Naive B cell (primary cell): Measurements from ENCODE around the gene DNAJC7. TPM values are rescaled to one million over a fixed set of nuclear protein-coding genes. Genes with fewer than 3 reads are reported as not detected.

Source experiments
- ATAC-seq, 2 donors: fragments of 150-1000 bp; cut with Tn5 transposase; 2 replicates each; pipeline ENCODE4 v1.10.0; 2021; ENCODE audit warnings: low read depth in 2 of 2, mild to moderate bottlenecking in 2 of 2, moderate library complexity in 2 of 2
- DNase-seq: peaks from one replicate; pipeline ENCODE4 v3.0.0; 2022
- H3K27ac Mint-ChIP-seq, 6 donors: one replicate each; pipeline ENCODE4 v1.8.0; 2020 to 2022; ENCODE audit warnings: mild to moderate bottlenecking in 6 of 6, mixed read lengths in 6 of 6, moderate library complexity in 5 of 6, inconsistent platforms in 2 of 6
- H3K27me3 Mint-ChIP-seq, 3 donors: one replicate each; pipeline ENCODE4 v1.8.0; 2021 to 2022; ENCODE audit warnings: mixed read lengths in 3 of 3, mild to moderate bottlenecking in 1 of 3
- H3K36me3 Mint-ChIP-seq, 2 donors: one replicate each; pipeline ENCODE4 v1.8.0; 2020 to 2022; ENCODE audit warnings: mixed read lengths in 2 of 2, inconsistent platforms in 1 of 2, mild to moderate bottlenecking in 1 of 2
- H3K4me1 Mint-ChIP-seq, 3 donors: one replicate each; pipeline ENCODE4 v1.8.0; 2020 to 2022; ENCODE audit warnings: mixed read lengths in 3 of 3, inconsistent platforms in 1 of 3, mild to moderate bottlenecking in 1 of 3, moderate library complexity in 1 of 3
- H3K4me3 Mint-ChIP-seq, 8 donors: one replicate each; pipeline ENCODE4 v1.8.0; 2020 to 2022; ENCODE audit warnings: mild to moderate bottlenecking in 8 of 8, mixed read lengths in 8 of 8, moderate library complexity in 8 of 8, inconsistent platforms in 2 of 8
- H3K9me3 Mint-ChIP-seq, 7 donors: one replicate each; pipeline ENCODE4 v1.8.0; 2020 to 2022; ENCODE audit warnings: mixed read lengths in 7 of 7, mild to moderate bottlenecking in 5 of 7, inconsistent platforms in 2 of 7, moderate library complexity in 1 of 7
- polyA plus RNA-seq, 6 donors: library from polyadenylated mRNA; unstranded; fragments of 300-500 nt; fragmentation: Illumina TruSeq; gene quantifications; one replicate each; pipeline ENCODE4 v1.2.3, GENCODE V29; 2021; ENCODE audit warnings: low read depth in 6 of 6

Gene DNAJC7
- polyA plus RNA-seq, 6 donors from 2014 or later, result 33.4 to 98.0 (median 77.4) TPM

DNA sequence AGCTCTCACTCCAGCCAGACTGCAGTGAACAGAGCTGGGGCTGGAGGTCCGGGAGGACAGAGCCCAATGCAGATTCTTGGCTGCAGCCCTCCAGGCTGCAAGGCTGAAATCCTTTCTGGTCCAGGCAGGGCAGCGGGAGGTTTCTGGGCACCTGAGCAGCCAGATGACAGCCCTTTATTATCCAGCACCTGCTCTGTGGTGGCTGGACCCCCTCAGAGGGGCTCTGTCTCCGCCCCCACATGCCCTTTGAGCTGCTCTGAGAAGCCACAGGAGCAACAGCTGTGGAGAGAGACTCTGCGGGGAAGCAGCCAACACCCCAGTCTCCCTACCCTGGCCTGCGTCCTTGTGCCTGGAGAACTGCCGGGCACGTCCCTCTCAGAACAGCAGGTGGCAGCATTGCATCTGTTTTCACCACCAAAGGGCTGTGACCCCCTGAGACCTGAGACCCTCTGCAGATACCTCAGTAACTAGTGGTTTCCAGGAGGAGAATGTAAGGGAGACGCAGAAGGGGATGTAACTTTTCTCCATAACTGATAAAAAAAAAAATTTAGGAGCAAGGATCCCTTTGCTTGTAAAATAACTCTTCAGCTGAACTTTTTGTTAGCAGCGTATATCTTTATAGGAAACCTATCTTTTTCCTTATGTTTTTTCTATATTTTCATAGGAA is 54.3 kb downstream of the DNAJC7 start:
- Mint-ChIP-seq H3K36me3 (no peaks in the 10 kb centered on the region), H3K27ac (no peak overlapping the region), H3K9me3 (no peaks in the 10 kb centered on the region), H3K4me1 (peaks cover 16 to 26% (median 22%) of the 10 kb centered on the region in 3 donors), H3K4me3 (peak overlapping the region in 3 of 8 donors; percentile 13 to 82 (median 61)), H3K27me3 (no peaks in the 10 kb centered on the region)
- ATAC-seq (peak; percentile 31 to 33), DNase-seq (peak; percentile 70)

DNA sequence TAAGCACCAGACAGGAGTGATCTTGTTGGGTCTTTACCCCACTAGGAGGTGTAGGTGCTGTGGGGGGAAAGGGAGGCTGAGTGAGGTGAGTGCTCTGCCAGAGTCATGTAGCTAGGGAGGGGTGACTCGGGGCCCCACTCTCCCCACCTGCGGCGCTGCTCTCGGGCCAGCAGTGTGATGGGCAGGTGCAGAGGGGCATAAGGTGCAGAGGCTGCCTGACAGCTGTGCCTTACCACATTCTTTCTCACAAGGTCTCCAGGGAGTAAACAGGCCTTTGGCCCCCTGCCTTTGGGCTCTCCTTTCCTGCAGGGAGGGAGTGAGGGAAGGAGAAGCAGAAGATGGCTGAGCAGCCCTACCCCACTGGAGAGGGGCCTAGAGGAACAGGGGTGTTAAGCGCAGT is 55.1 kb downstream of the DNAJC7 start:
- ATAC-seq (no peak), DNase-seq (no peak)
- no peaks in the 10 kb centered on the region for H3K36me3 Mint-ChIP-seq
- H3K27ac Mint-ChIP-seq, result peak overlapping the region in 1 of 6 donors; percentile 25
- H3K4me3 Mint-ChIP-seq, result no peak overlapping the region
- H3K27me3 Mint-ChIP-seq, result no peaks in the 10 kb centered on the region
- peaks cover 14 to 19% (median 15%) of the 10 kb centered on the region in 3 donors for H3K4me1 Mint-ChIP-seq
- H3K9me3 Mint-ChIP-seq, result no peaks in the 10 kb centered on the region

DNA sequence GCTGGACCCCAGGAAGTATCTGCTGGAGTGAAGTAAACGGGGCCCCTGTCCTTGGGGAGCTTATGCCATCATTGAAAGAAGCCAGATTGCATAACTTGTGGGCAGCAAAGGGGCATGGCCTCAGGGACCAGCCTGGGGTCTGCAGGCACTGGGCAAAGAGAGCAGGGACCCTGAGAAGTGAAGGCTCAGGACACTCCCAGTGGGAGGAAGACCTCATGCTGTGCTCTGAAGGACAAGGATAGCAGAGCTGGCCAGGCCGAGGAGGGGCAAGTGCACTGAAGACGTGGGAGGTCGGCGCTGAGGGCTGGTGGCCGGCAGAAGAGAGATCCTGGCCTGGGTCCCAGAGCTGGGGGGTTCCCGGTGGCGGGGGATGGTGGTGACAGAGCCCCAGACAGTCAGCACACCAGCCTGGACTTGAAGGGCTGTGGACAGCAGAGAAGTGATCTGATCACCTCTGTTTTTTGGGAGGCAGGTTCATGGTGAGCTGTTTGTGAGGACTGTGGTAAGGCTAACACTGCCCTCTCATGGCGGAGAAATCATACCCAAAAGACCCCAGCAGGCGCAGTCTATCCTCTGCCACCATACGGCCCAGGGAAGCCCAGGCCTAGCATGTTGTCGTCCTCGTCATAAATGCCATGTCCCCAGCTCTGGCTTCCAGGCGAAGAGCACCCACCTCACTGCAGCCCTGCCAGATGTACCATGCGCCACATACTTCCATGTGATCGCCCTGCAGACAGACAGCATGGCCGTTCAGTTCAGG is 57.7 kb downstream of the DNAJC7 start:
- no peaks in the 10 kb centered on the region for H3K9me3 Mint-ChIP-seq
- H3K36me3 Mint-ChIP-seq, result no peaks in the 10 kb centered on the region
- no peak for ATAC-seq
- H3K4me3 Mint-ChIP-seq, result peak overlapping the region in 1 of 8 donors; percentile 10
- no peaks in the 10 kb centered on the region for H3K27me3 Mint-ChIP-seq
- no peak for DNase-seq
- H3K27ac Mint-ChIP-seq, result peak overlapping the region in 2 of 6 donors; percentile 74 to 83
- peaks cover 0 to 5% (median 3%) of the 10 kb centered on the region in 3 donors for H3K4me1 Mint-ChIP-seq

DNA sequence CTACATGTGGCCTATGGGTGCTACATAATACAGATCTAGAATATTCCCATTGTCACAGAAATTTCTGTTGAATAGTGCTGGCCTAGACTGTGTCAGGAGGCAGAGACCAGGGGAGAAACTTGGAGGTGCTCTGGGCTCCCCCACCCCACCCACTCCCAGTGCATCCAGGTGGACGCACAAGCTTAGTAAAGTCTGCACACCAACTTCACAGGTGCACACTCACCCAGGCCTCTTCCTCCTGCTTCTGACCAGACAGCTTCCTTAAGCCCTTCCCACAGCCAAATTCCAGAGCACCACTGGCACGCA is 58.3 kb downstream of the DNAJC7 start:
- Mint-ChIP-seq H3K4me1 (peaks cover 0 to 5% (median 3%) of the 10 kb centered on the region in 3 donors), H3K27me3 (no peaks in the 10 kb centered on the region), H3K27ac (no peak overlapping the region), H3K9me3 (no peaks in the 10 kb centered on the region), H3K4me3 (no peak overlapping the region), H3K36me3 (no peaks in the 10 kb centered on the region)
- DNase-seq (no peak), ATAC-seq (no peak)

DNA sequence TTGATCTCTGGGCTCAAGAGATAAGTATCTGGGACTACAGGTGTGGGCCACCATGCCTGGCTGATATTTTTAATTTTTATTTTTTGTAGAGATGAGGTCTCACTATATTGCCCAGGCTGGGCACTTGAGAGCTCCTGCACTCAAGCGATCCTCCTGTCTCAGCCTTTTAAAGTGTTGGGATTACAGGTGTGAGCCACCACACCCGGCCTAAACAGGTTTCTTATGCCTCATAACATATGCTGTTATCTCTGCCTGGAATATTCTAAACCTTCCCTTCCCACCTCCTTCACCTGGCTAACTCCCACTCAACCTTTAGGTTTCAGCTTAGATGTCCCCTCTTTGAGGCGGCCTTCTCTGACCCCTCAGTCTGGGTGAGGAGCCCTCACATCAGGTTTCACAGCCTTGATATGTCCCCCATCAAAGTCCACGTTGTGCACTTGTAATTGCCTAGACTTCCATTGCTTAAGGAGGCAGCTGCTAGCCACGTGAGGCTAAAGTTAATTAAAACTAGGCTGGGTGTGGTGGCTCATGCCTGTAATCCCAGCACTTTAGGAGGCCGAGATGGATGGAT is 59.3 kb downstream of the DNAJC7 start:
- Mint-ChIP-seq H3K27ac (no peak overlapping the region), H3K36me3 (no peaks in the 10 kb centered on the region), H3K4me3 (no peak overlapping the region), H3K9me3 (no peaks in the 10 kb centered on the region), H3K27me3 (no peaks in the 10 kb centered on the region), H3K4me1 (peaks cover 0 to 4% (median 2%) of the 10 kb centered on the region in 3 donors)
- ATAC-seq (no peak), DNase-seq (no peak)

DNA sequence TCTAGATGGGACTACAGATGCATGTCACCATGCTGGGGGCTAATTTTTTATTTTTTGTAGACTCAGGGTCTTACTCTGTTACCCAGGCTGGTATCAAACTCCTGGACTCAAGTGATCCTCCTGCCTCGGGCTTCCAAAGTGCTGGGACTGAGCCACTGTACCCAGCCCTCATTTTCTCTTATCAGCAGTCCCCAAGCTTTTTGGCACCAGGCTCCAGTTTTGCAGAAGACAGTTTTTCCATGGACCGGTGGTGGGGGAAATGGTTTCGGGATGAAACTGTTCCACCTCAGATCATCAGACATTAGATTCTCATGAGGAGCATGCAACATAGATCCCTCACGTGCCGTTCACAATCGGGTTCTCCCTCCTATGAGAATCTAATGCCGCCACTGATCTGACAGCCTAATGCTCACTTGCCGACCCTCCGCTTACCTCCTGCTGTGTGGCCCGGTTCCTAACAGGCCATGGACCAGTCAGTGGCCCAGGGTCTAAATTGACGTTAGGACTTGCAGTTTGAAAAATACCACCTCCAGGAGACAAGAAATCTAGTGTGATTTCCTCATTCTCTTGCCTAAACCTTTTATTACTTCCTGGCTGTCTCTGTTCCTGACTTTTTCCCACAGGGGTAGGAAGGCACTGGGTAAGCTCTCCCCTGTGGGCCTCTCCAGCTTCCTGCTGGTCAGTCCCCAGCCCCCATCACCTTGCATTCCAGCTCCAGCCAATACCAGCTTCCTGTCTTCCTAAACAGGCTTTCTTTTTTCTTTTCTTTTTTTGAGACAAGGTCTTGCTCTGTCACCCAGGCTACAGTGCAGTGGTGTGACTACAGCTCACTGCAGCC is 60.0 kb downstream of the DNAJC7 start:
- ATAC-seq (no peak), DNase-seq (no peak)
- peak overlapping the region in 1 of 6 donors; percentile 30 for H3K27ac Mint-ChIP-seq
- no peaks in the 10 kb centered on the region for H3K36me3 Mint-ChIP-seq
- no peaks in the 10 kb centered on the region for H3K27me3 Mint-ChIP-seq
- no peaks in the 10 kb centered on the region for H3K4me1 Mint-ChIP-seq
- no peaks in the 10 kb centered on the region for H3K9me3 Mint-ChIP-seq
- no peak overlapping the region for H3K4me3 Mint-ChIP-seq

DNA sequence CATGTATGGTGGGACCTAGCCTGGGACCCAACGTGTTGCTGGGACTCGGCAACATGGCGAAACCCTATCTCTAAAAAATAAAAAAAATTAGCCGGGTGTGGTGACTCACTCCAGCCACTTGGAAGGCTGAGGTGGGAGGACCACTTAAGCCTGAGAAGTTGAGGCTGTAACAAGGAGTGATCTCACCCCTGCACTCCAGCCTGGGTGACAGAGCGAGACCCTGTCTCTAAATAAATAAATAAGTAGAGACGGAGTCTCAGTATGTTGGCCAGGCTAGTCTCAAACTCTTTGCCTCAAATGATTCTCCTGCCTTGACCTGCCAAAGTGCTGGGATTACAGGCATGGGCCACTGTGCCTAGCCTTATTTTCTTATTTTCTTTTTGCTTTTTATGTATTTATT is 60.7 kb downstream of the DNAJC7 start:
- Mint-ChIP-seq H3K36me3 (no peaks in the 10 kb centered on the region), H3K9me3 (no peaks in the 10 kb centered on the region), H3K4me3 (no peak overlapping the region), H3K4me1 (no peaks in the 10 kb centered on the region), H3K27ac (no peak overlapping the region), H3K27me3 (no peaks in the 10 kb centered on the region)
- DNase-seq (no peak), ATAC-seq (no peak)

DNA sequence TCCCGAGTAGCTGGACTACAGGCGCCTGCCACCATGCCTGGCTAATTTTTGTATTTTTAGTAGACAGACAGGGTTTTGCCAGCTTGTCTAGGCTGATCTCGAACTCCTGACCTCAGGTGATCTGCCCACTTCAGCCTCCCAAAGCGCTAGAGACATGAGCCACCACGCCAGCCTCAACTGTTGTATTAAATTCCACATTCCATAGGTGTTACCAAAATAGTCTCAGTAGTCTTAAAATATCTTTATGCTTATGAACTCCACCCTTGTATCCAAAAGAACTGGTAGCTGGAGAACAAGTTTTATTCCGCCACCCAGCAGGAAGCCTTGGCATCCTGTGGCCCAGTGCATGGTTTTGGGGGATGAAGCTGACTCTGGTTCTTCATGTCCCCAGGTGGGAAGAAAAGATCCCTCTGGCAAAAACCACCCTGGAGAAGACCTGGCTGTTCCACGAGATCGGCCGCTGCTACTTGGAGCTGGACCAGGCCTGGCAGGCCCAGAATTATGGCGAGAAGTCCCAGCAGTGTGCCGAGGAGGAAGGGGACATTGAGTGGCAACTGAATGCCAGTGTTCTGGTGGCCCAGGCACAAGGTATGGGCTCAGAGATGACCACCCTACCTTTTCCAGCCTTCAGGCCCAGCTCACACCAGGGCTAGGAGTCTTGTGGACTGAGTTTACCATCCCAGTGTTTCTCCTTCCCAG is 68.3 kb downstream of the DNAJC7 start:
- H3K27ac Mint-ChIP-seq, result no peak overlapping the region
- no peaks in the 10 kb centered on the region for H3K4me1 Mint-ChIP-seq
- ATAC-seq, result no peak
- no peak overlapping the region for H3K4me3 Mint-ChIP-seq
- no peaks in the 10 kb centered on the region for H3K27me3 Mint-ChIP-seq
- no peaks in the 10 kb centered on the region for H3K36me3 Mint-ChIP-seq
- H3K9me3 Mint-ChIP-seq, result no peaks in the 10 kb centered on the region
- DNase-seq, result no peak

DNA sequence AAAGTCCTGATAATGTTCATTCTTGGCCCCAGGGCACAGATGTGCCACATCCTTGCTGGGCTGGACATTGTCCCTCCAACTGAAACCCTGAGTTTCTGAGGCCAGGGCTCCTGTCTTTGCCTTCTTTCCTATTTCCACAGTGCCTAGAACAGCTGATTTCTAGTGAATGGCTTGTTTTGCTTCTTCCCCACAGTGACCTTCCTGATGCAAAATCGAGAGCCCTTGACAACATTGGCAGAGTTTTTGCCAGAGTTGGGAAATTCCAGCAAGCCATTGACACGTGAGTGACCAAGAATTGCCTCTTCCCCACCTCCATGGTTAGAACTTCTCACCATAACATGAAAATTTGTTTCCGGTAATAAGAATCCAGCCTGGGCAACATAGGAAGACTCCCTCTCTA is 72.3 kb downstream of the DNAJC7 start:
- DNase-seq (no peak), ATAC-seq (no peak)
- Mint-ChIP-seq H3K4me3 (no peak overlapping the region), H3K27me3 (peaks cover 0 to 12% (median 9%) of the 10 kb centered on the region in 3 donors), H3K27ac (peak overlapping the region in 1 of 6 donors; percentile 76), H3K4me1 (no peaks in the 10 kb centered on the region), H3K9me3 (no peaks in the 10 kb centered on the region), H3K36me3 (no peaks in the 10 kb centered on the region)

DNA sequence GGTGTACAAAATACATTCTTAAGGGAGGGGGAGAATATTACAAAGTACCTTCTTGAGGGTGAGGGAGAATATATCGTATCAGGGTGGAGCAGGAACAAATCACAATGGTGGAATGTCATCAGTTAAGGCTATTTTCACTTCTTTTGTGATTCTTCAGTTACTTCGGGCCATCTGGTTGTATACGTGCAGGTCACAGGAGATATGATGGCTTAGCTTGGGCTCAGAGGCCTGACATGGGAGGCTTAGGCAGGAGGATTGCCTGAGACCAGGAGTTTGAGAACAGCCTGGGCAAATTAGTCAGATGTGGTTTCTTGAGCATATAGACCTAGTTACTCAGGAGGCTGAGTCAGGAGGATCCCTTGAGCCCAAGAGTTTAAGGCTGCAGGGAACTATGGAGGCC is 73.7 kb downstream of the DNAJC7 start:
- DNase-seq (no peak), ATAC-seq (no peak)
- Mint-ChIP-seq H3K4me1 (no peaks in the 10 kb centered on the region), H3K4me3 (no peak overlapping the region), H3K27me3 (peaks cover 0 to 12% (median 9%) of the 10 kb centered on the region in 3 donors), H3K9me3 (no peaks in the 10 kb centered on the region), H3K27ac (peak overlapping the region in 2 of 6 donors; percentile 20 to 62), H3K36me3 (no peaks in the 10 kb centered on the region)

DNA sequence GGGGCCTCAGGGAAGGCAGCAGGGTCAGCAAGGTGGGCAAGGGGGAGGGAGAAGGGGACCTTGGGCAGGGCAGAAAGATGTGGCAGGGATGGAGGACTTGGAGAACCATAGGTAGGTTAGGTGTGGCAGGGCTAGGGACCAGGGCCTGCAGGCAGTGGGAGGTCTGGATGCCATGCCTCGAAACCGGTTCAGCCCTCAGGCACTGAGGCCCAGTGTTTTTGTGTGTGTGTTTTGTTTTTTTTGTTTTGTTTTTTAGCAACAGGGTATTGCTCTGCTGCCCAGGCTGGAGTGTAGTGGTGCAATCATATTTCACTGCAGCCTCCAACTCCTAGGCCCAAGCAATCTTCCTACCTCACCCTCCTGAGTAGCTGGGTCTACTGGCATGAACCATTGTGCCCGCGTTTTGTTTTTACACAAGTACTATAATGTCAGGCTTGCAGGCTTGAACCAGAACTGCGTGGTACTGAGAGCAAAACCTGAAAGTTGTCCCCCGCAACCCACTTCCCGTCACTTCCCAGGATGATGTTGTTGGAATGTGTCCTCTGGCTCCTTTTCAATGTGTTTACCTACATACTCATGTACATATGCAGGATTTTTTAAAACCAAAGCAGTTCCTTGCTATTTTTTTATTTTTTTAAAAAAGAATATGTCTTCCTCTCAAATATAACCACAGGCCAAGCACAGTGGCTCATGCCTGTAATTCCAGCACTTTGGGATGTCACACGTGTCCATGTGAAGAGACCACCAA is 74.4 kb downstream of the DNAJC7 start:
- H3K36me3 Mint-ChIP-seq, result no peaks in the 10 kb centered on the region
- H3K27me3 Mint-ChIP-seq, result peaks cover 0 to 12% (median 9%) of the 10 kb centered on the region in 3 donors
- no peaks in the 10 kb centered on the region for H3K9me3 Mint-ChIP-seq
- no peaks in the 10 kb centered on the region for H3K4me1 Mint-ChIP-seq
- H3K4me3 Mint-ChIP-seq, result no peak overlapping the region
- ATAC-seq, result no peak
- H3K27ac Mint-ChIP-seq, result peak overlapping the region in 1 of 6 donors; percentile 62
- DNase-seq, result no peak

DNA sequence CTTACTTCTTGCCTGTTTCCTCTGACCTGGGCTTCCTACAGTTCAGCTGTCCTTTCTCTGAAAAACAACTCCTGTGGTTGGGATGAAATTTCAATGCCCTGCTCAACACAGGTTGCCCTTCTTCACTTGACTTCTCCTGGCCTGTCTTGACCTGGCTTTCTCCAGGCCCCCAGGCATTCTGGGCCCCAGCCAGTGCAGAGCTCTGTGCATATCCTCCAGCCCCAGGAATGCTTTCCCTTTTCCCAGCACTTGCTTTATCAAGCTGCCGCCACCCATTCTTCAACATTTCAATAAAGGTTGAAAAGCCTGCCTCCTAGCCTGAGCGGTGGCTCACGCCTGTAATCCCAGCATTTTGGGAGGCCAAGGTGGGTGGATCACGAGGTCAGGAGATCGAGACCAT is 76.1 kb downstream of the DNAJC7 start:
- H3K4me1 Mint-ChIP-seq, result no peaks in the 10 kb centered on the region
- H3K9me3 Mint-ChIP-seq, result no peaks in the 10 kb centered on the region
- no peaks in the 10 kb centered on the region for H3K36me3 Mint-ChIP-seq
- no peak overlapping the region for H3K4me3 Mint-ChIP-seq
- H3K27ac Mint-ChIP-seq, result no peak overlapping the region
- no peak for ATAC-seq
- peaks cover 0 to 12% (median 9%) of the 10 kb centered on the region in 3 donors for H3K27me3 Mint-ChIP-seq
- DNase-seq, result no peak
